Activated CD8-positive, alpha-beta memory T cell treated with anti-CD3 and anti-CD28 coated beads for 48 hours (primary cell): ENCODE measurements around the gene GGACT.
"Not testable (repeated sequence)": the region's sequence is repeated elsewhere in the genome, so short reads cannot be mapped to it uniquely, and the experiment has no call there.

Experiments used
- DNase-seq, 3 experiments: peaks; one replicate each; pipeline ENCODE4 v3.0.0-alpha.2; 2020; ENCODE audit warnings: low read depth in 2 of 3, low spot score in 2 of 3

The GGACT gene

GRCh38 chr13:100601716-100602115 lies 13.1 kb upstream of the GGACT start:
- DNase-seq = no peak

- no peak for DNase-seq
Observed at GRCh38 chr13:100600915-100601314, 12.3 kb upstream of the GGACT start.

GRCh38 chr13:100600461-100600860 lies 11.9 kb upstream of the GGACT start:
- DNase-seq = no peak

- no peak for DNase-seq
Observed at GRCh38 chr13:100597253-100597652, 8.7 kb upstream of the GGACT start.

GRCh38 chr13:100596516-100596915 lies 7.9 kb upstream of the GGACT start:
- DNase-seq = no peak

GRCh38 chr13:100594731-100595130 lies 6.1 kb upstream of the GGACT start:
- no peak for DNase-seq

- no peak for DNase-seq
Observed at GRCh38 chr13:100594255-100594654, 5.7 kb upstream of the GGACT start.

- no peak for DNase-seq
Observed at GRCh38 chr13:100589178-100589725, 663 bp upstream of the GGACT start.

- DNase-seq = no peak
Observed at GRCh38 chr13:100584896-100585295, 3.7 kb downstream of the GGACT start.

GRCh38 chr13:100581504-100581903 lies 7.1 kb downstream of the GGACT start:
- no peak for DNase-seq

GRCh38 chr13:100581030-100581429 lies 7.6 kb downstream of the GGACT start:
- no peak for DNase-seq

GRCh38 chr13:100580045-100580444 lies 8.5 kb downstream of the GGACT start:
- DNase-seq = no peak

GRCh38 chr13:100577239-100577638 lies 11.3 kb downstream of the GGACT start:
- DNase-seq = not testable (repeated sequence)

GRCh38 chr13:100573121-100573520 lies 15.5 kb downstream of the GGACT start:
- peak; percentile 27 to 41 (median 40) for DNase-seq

- no peak for DNase-seq
Observed at GRCh38 chr13:100566543-100566942, 22.0 kb downstream of the GGACT start.

GRCh38 chr13:100565286-100565685 lies 23.3 kb downstream of the GGACT start:
- no peak for DNase-seq

- DNase-seq = no peak
Observed at GRCh38 chr13:100564444-100565223, 24.0 kb downstream of the GGACT start.

- DNase-seq = no peak
Observed at GRCh38 chr13:100563779-100564178, 24.8 kb downstream of the GGACT start.

GRCh38 chr13:100561599-100562204 lies 26.9 kb downstream of the GGACT start:
- DNase-seq = no peak

- no peak for DNase-seq
Observed at GRCh38 chr13:100561158-100561499, 27.5 kb downstream of the GGACT start.

GRCh38 chr13:100560498-100561157 lies 28.0 kb downstream of the GGACT start:
- DNase-seq = no peak

GRCh38 chr13:100559886-100560285 lies 28.7 kb downstream of the GGACT start:
- DNase-seq = no peak
